ENCODE results near the gene FYB2.

GRCh38 chr1:56843544-56843943 is 24.3 kb upstream of the FYB2 start:
- TF ChIP-seq POLR2A (IDR thresholded peaks at IDR 0.05; ENCODE audit: low read length) (no peak), RAD21 (conservative IDR thresholded peaks at IDR 0.05 in 1 of 2, IDR thresholded peaks at IDR 0.05 in 1 of 2) (no peak), CBX2 (IDR thresholded peaks at IDR 0.05; ENCODE audit: borderline replicate concordance, low read depth) (no peak), CTCF (IDR thresholded peaks at IDR 0.05) (no peak), RNF2 (IDR thresholded peaks at IDR 0.05; ENCODE audit: borderline replicate concordance, low read depth) (no peak), MAX (IDR thresholded peaks at IDR 0.05) (no peak), KDM1A (IDR thresholded peaks at IDR 0.05; ENCODE audit: low read depth) (no peak), ZSCAN20 (CRISPR knock-in tag; IDR thresholded peaks at IDR 0.05) (no peak), CEBPB (IDR thresholded peaks at IDR 0.05) (no peak), MYC (IDR thresholded peaks at IDR 0.05; ENCODE audit: borderline replicate concordance, low read length) (no peak)
- TF ChIP-seq, protein P1, sequence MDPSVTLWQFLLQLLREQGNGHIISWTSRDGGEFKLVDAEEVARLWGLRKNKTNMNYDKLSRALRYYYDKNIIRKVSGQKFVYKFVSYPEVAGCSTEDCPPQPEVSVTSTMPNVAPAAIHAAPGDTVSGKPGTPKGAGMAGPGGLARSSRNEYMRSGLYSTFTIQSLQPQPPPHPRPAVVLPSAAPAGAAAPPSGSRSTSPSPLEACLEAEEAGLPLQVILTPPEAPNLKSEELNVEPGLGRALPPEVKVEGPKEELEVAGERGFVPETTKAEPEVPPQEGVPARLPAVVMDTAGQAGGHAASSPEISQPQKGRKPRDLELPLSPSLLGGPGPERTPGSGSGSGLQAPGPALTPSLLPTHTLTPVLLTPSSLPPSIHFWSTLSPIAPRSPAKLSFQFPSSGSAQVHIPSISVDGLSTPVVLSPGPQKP (IDR thresholded peaks at IDR 0.05; ENCODE audit: low read depth, low read length) = no peak

Measured in A549 (cell line).